ENCODE measurements around the gene SERPINA3.
"Not testable (repeated sequence)": the region's sequence is repeated elsewhere in the genome, so short reads cannot be mapped to it uniquely, and the experiment has no call there.

Gene SERPINA3

GRCh38 chr14:94575730-94576585, 36.2 kb upstream of the SERPINA3 start:
- peak; percentile 47 for DNase-seq (ENCODE audit: low read depth)

GRCh38 chr14:94577472-94577871, 34.7 kb upstream of the SERPINA3 start:
- DNase-seq (ENCODE audit: low read depth); H3K4me3 ChIP-seq (ENCODE audit: low read depth, low read length): not testable (repeated sequence)

More at GRCh38 chr14:94575730-94576585, 36.2 kb upstream of the SERPINA3 start:
- TF ChIP-seq CTCF (IDR thresholded peaks at IDR 0.05; ENCODE audit: control insufficient read depth, extremely low read depth, insufficient read depth): peak; percentile 65
- H3K4me3 ChIP-seq (ENCODE audit: low read depth, low read length): no peak overlapping the region

- H3K4me3 ChIP-seq (ENCODE audit: low read depth, low read length): no peak overlapping the region
- DNase-seq (ENCODE audit: low read depth): no peak
- TF ChIP-seq CTCF (IDR thresholded peaks at IDR 0.05; ENCODE audit: control insufficient read depth, extremely low read depth, insufficient read depth): no peak
These were observed 33.5 kb upstream of the SERPINA3 start for GRCh38 chr14:94578712-94579111.

- TF ChIP-seq CTCF (IDR thresholded peaks at IDR 0.05; ENCODE audit: control insufficient read depth, extremely low read depth, insufficient read depth): no peak
- H3K4me3 ChIP-seq (ENCODE audit: low read depth, low read length): no peak within 1 kb of the TSS
- no peak for DNase-seq (ENCODE audit: low read depth)
These were observed 30.8 kb upstream of the SERPINA3 start, which contains the start of gene SERPINA5 for GRCh38 chr14:94581127-94581999. Gene SERPINA5 (plus strand): TSS chr14:94581426. CDS start chr14:94587363, 5,937 bp downstream.

- TF ChIP-seq CTCF (IDR thresholded peaks at IDR 0.05; ENCODE audit: control insufficient read depth, extremely low read depth, insufficient read depth): no peak
- no peak overlapping the region for H3K4me3 ChIP-seq (ENCODE audit: low read depth, low read length)
- DNase-seq (ENCODE audit: low read depth): no peak
These were observed 29.9 kb upstream of the SERPINA3 start for GRCh38 chr14:94582199-94582750.

GRCh38 chr14:94582851-94583250, 29.3 kb upstream of the SERPINA3 start:
- DNase-seq (ENCODE audit: low read depth): no peak
- TF ChIP-seq CTCF (IDR thresholded peaks at IDR 0.05; ENCODE audit: control insufficient read depth, extremely low read depth, insufficient read depth): no peak
- no peak overlapping the region for H3K4me3 ChIP-seq (ENCODE audit: low read depth, low read length)

GRCh38 chr14:94583557-94583956, 28.6 kb upstream of the SERPINA3 start:
- H3K4me3 ChIP-seq (ENCODE audit: low read depth, low read length): no peak overlapping the region
- DNase-seq (ENCODE audit: low read depth): no peak
- no peak for TF ChIP-seq CTCF (IDR thresholded peaks at IDR 0.05; ENCODE audit: control insufficient read depth, extremely low read depth, insufficient read depth)

All from LNCaP clone FGC (cell line).